Measurements from ENCODE around the gene PDIK1L.

The PDIK1L gene

GRCh38 chr1:26153966-26154532, 42.4 kb downstream of the PDIK1L start:
- DNase-seq (ENCODE audit: low read depth in 2 of 2, low spot score in 1 of 2), result no peak

GRCh38 chr1:26154750-26155149, 43.1 kb downstream of the PDIK1L start:
- no peak for DNase-seq (ENCODE audit: low read depth in 2 of 2, low spot score in 1 of 2)

GRCh38 chr1:26155370-26156284, 44.0 kb downstream of the PDIK1L start:
- no peak for DNase-seq (ENCODE audit: low read depth in 2 of 2, low spot score in 1 of 2)

GRCh38 chr1:26156285-26157038, 44.8 kb downstream of the PDIK1L start:
- DNase-seq (ENCODE audit: low read depth in 2 of 2, low spot score in 1 of 2), result no peak

GRCh38 chr1:26158271-26158907, 46.8 kb downstream of the PDIK1L start:
- no peak for DNase-seq (ENCODE audit: low read depth in 2 of 2, low spot score in 1 of 2)

- no peak for DNase-seq (ENCODE audit: low read depth in 2 of 2, low spot score in 1 of 2)
These were observed 47.5 kb downstream of the PDIK1L start, which contains the start of gene FAM110D for GRCh38 chr1:26158908-26159742. FAM110D (plus strand) TSS chr1:26159079; CDS start chr1:26161292, 2,213 bp downstream.

- DNase-seq (ENCODE audit: low read depth in 2 of 2, low spot score in 1 of 2), result no peak
These were observed 48.1 kb downstream of the PDIK1L start for GRCh38 chr1:26159743-26160039.

- DNase-seq (ENCODE audit: low read depth in 2 of 2, low spot score in 1 of 2), result no peak
These were observed 49.1 kb downstream of the PDIK1L start for GRCh38 chr1:26160527-26161414.

- no peak for DNase-seq (ENCODE audit: low read depth in 2 of 2, low spot score in 1 of 2)
These were observed 50.0 kb downstream of the PDIK1L start for GRCh38 chr1:26161415-26162219.

GRCh38 chr1:26162220-26162709, 50.6 kb downstream of the PDIK1L start:
- no peak for DNase-seq (ENCODE audit: low read depth in 2 of 2, low spot score in 1 of 2)

- DNase-seq (ENCODE audit: low read depth in 2 of 2, low spot score in 1 of 2), result no peak
These were observed 52.0 kb downstream of the PDIK1L start for GRCh38 chr1:26163684-26164035.

- DNase-seq (ENCODE audit: low read depth in 2 of 2, low spot score in 1 of 2), result peak in 1 of 2 donors; percentile 20
These were observed 52.6 kb downstream of the PDIK1L start for GRCh38 chr1:26164036-26164860.

- DNase-seq (ENCODE audit: low read depth in 2 of 2, low spot score in 1 of 2), result no peak
These were observed 53.5 kb downstream of the PDIK1L start for GRCh38 chr1:26164861-26165842.

- no peak for DNase-seq (ENCODE audit: low read depth in 2 of 2, low spot score in 1 of 2)
These were observed 55.2 kb downstream of the PDIK1L start for GRCh38 chr1:26166719-26167281.

- DNase-seq (ENCODE audit: low read depth in 2 of 2, low spot score in 1 of 2), result no peak
These were observed 57.0 kb downstream of the PDIK1L start, which contains the start of gene C1orf232 for GRCh38 chr1:26168410-26169197. C1orf232 (minus strand) TSS chr1:26168963; CDS start chr1:26168499, 464 bp downstream.
